Measurements from ENCODE around the gene IL25.
"Not testable (repeated sequence)": the region's sequence is repeated elsewhere in the genome, so short reads cannot be mapped to it uniquely, and the experiment has no call there.

The IL25 gene

DNA sequence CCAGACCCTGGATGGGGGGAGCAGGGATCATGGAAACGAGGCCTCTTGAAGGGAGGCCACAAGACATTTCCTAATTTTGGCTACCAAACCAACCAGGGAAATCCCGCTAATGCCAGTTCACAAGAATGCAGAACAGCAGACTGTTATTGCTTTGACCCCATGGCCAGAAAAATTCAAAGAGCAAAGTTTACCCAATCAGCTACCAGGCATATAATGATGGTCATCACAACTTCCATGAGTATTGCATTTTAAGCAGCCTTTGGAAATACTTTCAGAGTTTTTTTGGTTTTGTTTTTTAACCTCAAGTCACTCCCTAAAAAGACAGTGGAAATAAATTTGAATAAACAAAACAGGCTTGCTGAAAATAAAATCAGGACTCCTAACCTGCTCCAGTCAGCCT lies at the start of gene IL25:
TSS of gene IL25 (plus strand) at position 301 of the 400 bp plus-strand sequence.
- TF ChIP-seq CTCF (conservative IDR thresholded peaks at IDR 0.05) (no peak), ZFX (IDR thresholded peaks at IDR 0.05) (no peak)
- no peak within 1 kb of the TSS for H3K27ac ChIP-seq

DNA sequence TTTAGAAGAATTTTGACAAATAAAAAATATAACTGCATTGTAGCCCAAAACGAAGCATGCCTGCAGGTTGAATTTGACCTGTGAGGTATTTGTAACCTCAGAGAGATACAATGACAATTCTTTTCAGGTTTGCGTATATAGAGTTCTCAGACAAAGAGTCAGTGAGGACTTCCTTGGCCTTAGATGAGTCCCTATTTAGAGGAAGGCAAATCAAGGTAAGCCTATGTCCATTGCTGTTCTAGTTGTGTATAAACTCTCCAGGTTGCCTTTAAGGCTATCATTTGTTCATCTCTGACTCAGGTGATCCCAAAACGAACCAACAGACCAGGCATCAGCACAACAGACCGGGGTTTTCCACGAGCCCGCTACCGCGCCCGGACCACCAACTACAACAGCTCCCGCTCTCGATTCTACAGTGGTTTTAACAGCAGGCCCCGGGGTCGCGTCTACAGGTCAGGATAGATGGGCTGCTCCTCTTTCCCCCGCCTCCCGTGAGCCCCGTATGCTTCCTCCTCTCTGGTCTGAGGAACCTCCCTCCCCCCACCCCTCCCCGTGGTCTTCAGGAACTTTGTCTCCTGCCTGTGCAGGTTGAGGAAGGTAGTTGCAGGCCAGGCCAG lies 48.7 kb upstream of the IL25 start:
- H3K27ac ChIP-seq: no peak overlapping the region
- TF ChIP-seq ZFX (IDR thresholded peaks at IDR 0.05) (no peak), CTCF (conservative IDR thresholded peaks at IDR 0.05) (no peak)

- TF ChIP-seq CTCF (conservative IDR thresholded peaks at IDR 0.05) (no peak), ZFX (IDR thresholded peaks at IDR 0.05) (no peak)
- no peak overlapping the region for H3K27ac ChIP-seq
Observed at GRCh38 chr14:23324455-23324846, 48.2 kb upstream of the IL25 start.

DNA sequence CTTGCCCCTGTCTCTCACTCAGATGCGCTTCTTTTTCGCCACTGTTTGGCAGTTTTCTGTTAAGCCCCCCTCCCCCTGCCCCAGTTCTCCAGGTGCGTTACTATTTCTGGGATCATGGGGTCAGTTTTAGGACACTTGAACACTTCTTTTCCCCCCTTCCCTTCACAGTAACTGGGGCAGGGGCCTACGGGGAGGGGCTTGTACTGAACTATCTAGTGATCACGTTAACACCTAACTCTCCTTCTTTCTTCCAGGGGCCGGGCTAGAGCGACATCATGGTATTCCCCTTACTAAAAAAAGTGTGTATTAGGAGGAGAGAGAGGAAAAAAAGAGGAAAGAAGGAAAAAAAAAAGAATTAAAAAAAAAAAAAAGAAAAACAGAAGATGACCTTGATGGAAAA lies 47.6 kb upstream of the IL25 start:
- no peak for TF ChIP-seq ZFX (IDR thresholded peaks at IDR 0.05)
- no peak for TF ChIP-seq CTCF (conservative IDR thresholded peaks at IDR 0.05)
- no peak overlapping the region for H3K27ac ChIP-seq

- H3K27ac ChIP-seq: not testable (repeated sequence)
Observed at GRCh38 chr14:23325746-23326145, 46.9 kb upstream of the IL25 start.

DNA sequence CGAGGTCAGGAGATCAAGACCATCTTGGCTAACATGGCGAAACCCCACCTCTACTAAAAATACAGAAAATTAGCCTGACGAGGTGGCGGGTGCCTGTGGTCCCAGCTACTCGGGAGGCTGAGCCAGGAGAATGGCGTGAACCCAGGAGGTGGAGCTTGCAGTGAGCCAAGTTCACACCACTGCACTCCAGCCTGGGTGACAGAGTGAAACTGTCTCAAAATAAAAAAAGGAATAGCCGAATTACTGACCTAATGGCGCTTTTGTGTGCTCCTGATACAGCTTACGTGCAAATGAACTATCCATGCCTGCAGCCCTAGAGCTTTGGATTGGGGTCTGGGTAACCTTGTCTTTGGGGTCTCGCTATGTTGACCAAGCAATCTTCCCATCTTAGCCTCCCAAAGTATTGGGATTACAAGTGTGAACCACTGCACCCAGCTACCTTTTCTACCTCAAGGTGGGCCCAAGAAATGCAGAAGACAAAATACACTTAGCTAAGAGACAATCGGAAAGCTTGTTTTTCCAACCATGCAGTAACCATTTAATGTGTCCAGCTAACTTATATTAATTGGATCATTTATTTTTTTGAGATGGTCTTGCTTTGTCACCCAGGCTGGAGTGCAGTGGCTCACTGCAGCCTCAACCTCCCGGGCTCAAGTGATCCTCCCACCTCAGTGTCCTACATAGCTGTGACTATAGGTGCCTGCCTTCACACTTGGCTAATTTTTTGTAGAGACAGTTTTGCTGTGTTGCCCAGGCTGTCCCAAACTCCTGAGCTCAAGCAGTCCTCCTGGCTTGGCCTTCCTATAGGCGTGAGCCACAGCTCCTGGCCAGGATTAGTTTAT lies 45.9 kb upstream of the IL25 start:
- H3K27ac ChIP-seq: no peak overlapping the region
- no peak for TF ChIP-seq ZFX (IDR thresholded peaks at IDR 0.05)
- no peak for TF ChIP-seq CTCF (conservative IDR thresholded peaks at IDR 0.05)

GRCh38 chr14:23327947-23328744 lies 44.5 kb upstream of the IL25 start:
- TF ChIP-seq CTCF (conservative IDR thresholded peaks at IDR 0.05) (peak; percentile 87), ZFX (IDR thresholded peaks at IDR 0.05) (no peak)
- no peak overlapping the region for H3K27ac ChIP-seq

Data from C4-2B (cell line).